Neutrophil (primary cell): ENCODE data around the gene CACNA1D.
"Not testable (repeated sequence)": the region's sequence is repeated elsewhere in the genome, so short reads cannot be mapped to it uniquely, and the experiment has no call there.

Experiments
- H3K27ac ChIP-seq: fragments of 200-600 bp; sonication (generic); 2 replicates; pipeline ENCODE4 v1.5.1; 2016; ENCODE audit warnings: mild to moderate bottlenecking, moderate library complexity
- H3K27me3 ChIP-seq: fragments of 200-600 bp; sonication (generic); 2 replicates; pipeline ENCODE4 v1.6.0; 2016; ENCODE audit warnings: mild to moderate bottlenecking
- H3K36me3 ChIP-seq: fragments of 200-600 bp; sonication (generic); 2 replicates; pipeline ENCODE4 v1.5.1; 2017
- H3K4me1 ChIP-seq, 2 experiments: fragments of 200-600 bp in 1 of 2; sonication (generic) in 1 of 2; 1 replicate in 1 of 2; 2 replicates in 1 of 2; pipeline versions ENCODE4 v1.5.1 to v1.6.1; 2013 to 2016; ENCODE audit warnings: low read depth in 1 of 2, low read length in 1 of 2, mild to moderate bottlenecking in 1 of 2, moderate library complexity in 1 of 2; ENCODE audit not compliant: control insufficient read depth in 1 of 2, insufficient read depth in 1 of 2
- H3K4me3 ChIP-seq, 2 experiments: fragments of 200-600 bp in 1 of 2; sonication (generic) in 1 of 2; 1 replicate in 1 of 2; 2 replicates in 1 of 2; pipeline ENCODE4 v1.5.1; 2013 to 2016; ENCODE audit warnings: low read depth in 1 of 2, low read length in 1 of 2, mild to moderate bottlenecking in 1 of 2, moderate library complexity in 1 of 2
- H3K9me3 ChIP-seq: fragments of 200-600 bp; sonication (generic); 2 replicates; pipeline ENCODE4 v1.5.1; 2016
- TF ChIP-seq, protein P1 (sequence below): fragments of 200-600 bp; sonication (generic); IDR thresholded peaks from 2 replicates; pipeline ENCODE4 v1.5.1; 2016; ENCODE audit warnings: antibody characterized with exemption

CACNA1D gene

DNA sequence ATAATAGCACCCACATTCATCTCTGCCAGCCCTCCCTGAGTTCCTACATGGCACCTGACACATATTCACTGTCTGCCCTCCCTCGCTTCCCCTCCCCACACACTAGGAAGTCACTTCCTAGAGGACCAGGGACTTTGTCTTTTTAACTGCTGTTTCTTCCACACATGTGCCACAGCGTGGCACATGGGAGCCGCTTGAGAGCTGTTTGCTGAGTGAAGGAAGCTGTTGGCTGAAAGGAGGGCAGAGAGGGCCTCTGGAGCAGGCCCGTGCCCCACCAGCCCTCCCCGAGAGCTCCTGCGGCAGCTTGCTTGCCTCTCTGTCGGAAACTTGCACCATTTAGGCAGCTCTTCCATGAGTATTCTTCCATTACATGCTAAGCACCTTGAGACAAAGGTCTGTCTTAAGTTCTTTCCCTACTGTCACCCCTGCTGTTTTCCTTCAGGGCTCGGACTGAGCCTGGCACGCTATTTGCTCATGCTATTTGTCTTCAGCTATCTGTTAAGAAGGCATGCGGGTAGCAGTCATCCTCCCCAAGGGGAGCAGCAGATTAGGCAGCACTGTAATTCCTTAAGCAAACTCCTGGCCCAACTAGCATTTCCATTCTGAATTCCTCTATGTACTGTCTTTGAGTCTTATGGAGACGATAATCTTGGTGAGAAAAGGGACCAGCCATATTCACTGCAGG lies 72.2 kb downstream of the CACNA1D start:
- TF ChIP-seq, protein P1, sequence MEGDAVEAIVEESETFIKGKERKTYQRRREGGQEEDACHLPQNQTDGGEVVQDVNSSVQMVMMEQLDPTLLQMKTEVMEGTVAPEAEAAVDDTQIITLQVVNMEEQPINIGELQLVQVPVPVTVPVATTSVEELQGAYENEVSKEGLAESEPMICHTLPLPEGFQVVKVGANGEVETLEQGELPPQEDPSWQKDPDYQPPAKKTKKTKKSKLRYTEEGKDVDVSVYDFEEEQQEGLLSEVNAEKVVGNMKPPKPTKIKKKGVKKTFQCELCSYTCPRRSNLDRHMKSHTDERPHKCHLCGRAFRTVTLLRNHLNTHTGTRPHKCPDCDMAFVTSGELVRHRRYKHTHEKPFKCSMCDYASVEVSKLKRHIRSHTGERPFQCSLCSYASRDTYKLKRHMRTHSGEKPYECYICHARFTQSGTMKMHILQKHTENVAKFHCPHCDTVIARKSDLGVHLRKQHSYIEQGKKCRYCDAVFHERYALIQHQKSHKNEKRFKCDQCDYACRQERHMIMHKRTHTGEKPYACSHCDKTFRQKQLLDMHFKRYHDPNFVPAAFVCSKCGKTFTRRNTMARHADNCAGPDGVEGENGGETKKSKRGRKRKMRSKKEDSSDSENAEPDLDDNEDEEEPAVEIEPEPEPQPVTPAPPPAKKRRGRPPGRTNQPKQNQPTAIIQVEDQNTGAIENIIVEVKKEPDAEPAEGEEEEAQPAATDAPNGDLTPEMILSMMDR: no peak
- no peak overlapping the region for H3K4me3 ChIP-seq
- H3K27me3 ChIP-seq: peaks cover 69% of the 10 kb centered on the region
- H3K27ac ChIP-seq: no peak overlapping the region
- no peaks in the 10 kb centered on the region for H3K9me3 ChIP-seq
- H3K4me1 ChIP-seq: no peaks in the 10 kb centered on the region
- no peaks in the 10 kb centered on the region for H3K36me3 ChIP-seq

DNA sequence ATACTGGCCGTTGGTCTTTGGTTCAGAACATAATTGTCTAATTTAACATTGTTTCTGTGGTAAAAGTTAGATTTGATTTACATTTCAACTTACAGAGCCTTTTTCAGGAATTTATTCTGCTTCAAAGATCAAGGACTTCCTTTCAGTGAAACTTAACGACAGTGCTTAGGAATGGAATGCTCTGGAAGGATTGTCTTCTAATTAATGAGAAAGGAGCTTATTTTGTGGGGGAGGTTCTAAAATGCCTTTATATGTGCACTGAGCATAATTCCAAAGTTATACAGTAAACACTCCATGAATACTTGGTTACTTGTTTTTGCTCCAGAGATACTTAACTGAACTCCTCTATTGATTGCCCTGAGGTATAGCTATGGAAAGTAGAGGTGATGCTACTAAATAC lies 75.7 kb downstream of the CACNA1D start:
- Histone ChIP-seq H3K27ac (no peak overlapping the region), H3K4me3 (no peak overlapping the region), H3K27me3 (peaks cover 39% of the 10 kb centered on the region), H3K4me1 (no peaks in the 10 kb centered on the region), H3K36me3 (no peaks in the 10 kb centered on the region), H3K9me3 (no peaks in the 10 kb centered on the region)
- TF ChIP-seq, protein P1: no peak

DNA sequence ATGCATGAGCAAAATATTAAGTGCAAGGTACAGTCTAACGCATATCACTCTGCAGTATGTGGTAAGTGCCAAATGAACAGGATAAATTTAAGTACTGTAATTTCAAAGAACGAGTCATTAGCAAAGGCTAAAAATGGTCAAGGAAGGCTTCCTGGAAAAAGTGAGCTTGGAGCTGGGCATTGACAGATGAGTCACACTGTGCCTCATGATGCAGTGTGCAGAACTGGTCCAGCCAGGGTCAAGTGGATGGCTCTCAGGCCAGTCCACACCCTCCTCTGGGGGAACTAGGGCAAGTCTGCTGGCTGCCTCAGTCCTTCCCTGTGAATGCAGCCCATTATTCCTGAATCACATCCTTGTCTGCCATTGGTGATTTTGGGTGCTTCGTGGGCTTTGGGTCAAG lies 76.3 kb downstream of the CACNA1D start:
- TF ChIP-seq, protein P1: no peak
- H3K4me1 ChIP-seq: no peaks in the 10 kb centered on the region
- no peak overlapping the region for H3K27ac ChIP-seq
- no peak overlapping the region for H3K4me3 ChIP-seq
- peaks cover 33% of the 10 kb centered on the region for H3K27me3 ChIP-seq
- no peaks in the 10 kb centered on the region for H3K36me3 ChIP-seq
- H3K9me3 ChIP-seq: no peaks in the 10 kb centered on the region

DNA sequence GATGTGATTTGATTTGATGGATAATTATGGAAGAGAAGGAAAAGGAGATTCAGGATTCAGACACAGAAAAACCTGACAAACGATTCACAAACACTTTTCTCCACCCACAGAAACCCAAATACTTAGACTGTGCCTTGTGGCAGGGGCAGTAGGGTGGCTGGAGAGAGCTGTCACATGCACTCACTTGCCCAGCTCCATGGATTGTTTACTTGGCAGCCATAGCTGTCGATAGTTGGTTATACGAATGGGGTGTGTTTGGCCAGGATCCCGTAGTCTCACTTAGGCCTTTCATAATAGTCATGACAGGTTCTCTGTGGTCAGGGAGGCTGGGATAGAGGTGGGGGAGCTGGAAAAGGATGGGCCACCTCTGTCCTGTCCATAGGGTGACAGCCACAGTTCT lies 76.9 kb downstream of the CACNA1D start:
- TF ChIP-seq, protein P1: no peak
- Histone ChIP-seq H3K36me3 (no peaks in the 10 kb centered on the region), H3K4me3 (no peak overlapping the region), H3K27me3 (peaks cover 27% of the 10 kb centered on the region), H3K4me1 (no peaks in the 10 kb centered on the region), H3K27ac (no peak overlapping the region), H3K9me3 (no peaks in the 10 kb centered on the region)

DNA sequence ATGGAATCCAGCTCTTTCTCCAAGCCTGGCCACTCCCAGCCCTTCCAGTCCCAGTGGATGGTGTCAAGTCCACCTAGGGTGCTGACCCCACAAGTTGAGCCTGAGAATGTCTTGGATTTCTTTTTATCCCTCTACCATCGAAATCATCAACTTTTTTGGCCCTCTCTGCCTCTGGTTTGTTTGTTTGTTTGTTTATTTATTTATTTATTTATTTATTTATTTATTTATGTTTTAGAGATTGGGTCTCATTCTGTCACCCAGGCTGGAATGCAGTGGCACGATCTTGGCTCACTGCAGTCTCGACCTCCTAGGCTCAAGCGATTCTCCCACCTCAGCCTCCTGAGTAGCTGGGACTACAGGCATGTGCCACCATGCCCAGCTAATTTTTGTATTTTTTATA lies 77.8 kb downstream of the CACNA1D start:
- not testable (repeated sequence) for H3K4me3 ChIP-seq, H3K4me1 ChIP-seq, H3K27ac ChIP-seq, H3K36me3 ChIP-seq, H3K9me3 ChIP-seq
- H3K27me3 ChIP-seq: peaks cover 18% of the 10 kb centered on the region

DNA sequence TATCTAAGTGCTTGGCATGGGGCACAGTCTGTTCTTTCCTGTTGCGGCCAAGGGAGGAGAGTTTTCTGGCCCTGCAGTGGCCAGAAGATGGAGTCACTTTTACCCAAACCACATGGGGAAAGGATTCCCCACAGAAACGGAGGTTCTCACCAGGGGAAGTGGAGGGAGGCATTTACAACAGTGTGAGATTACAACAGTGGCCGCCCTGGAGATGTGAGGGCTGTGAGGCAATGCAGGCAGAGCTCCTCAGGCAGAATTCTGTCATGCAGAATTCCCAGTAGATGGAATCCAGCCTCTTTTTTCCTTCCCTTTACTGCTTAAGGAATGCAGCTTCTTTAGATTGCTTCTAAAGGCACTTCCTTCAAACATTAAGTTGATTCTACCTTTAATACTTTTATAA lies 83.1 kb downstream of the CACNA1D start:
- H3K4me3 ChIP-seq: no peak overlapping the region
- H3K4me1 ChIP-seq: peaks cover 15 to 50% of the 10 kb centered on the region in 2 experiments
- H3K9me3 ChIP-seq: no peaks in the 10 kb centered on the region
- H3K27ac ChIP-seq: peak overlapping the region; percentile 18
- TF ChIP-seq, protein P1: no peak
- no peaks in the 10 kb centered on the region for H3K36me3 ChIP-seq
- H3K27me3 ChIP-seq: no peaks in the 10 kb centered on the region
